ENCODE data around the gene HPCAL1.

DNA sequence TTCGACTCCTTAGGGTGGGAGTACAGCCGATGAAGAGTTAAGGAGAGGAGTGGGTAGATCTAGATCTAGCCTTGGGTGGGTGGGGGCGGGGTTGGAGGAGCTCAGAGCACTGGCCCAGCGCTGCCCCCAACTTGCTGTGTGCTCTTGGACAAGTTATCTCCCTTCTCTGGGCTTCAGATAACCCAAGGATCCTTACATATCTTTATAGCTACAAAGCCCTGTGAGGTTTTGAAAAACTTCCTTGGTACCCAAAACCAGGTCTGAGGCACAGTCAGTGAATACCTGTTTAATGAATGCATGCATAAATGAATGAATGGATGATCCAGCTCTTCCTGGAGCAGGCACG lies 146.8 kb downstream of the HPCAL1 start:
- TF ChIP-seq CTCF (IDR thresholded peaks at IDR 0.05; ENCODE audit: low read depth, low read length, poor library complexity, severe bottlenecking) (no peak), EZH2phosphoT487 (IDR thresholded peaks at IDR 0.05; ENCODE audit: borderline replicate concordance, low read length) (no peak)
